ENCODE measurements around the gene GALNT12. TPM values are rescaled to one million over a fixed set of nuclear protein-coding genes. Genes with fewer than 3 reads are reported as not detected.

Gene GALNT12
- total RNA-seq, 1 experiment from 2014 or later = 52.9 TPM

DNA sequence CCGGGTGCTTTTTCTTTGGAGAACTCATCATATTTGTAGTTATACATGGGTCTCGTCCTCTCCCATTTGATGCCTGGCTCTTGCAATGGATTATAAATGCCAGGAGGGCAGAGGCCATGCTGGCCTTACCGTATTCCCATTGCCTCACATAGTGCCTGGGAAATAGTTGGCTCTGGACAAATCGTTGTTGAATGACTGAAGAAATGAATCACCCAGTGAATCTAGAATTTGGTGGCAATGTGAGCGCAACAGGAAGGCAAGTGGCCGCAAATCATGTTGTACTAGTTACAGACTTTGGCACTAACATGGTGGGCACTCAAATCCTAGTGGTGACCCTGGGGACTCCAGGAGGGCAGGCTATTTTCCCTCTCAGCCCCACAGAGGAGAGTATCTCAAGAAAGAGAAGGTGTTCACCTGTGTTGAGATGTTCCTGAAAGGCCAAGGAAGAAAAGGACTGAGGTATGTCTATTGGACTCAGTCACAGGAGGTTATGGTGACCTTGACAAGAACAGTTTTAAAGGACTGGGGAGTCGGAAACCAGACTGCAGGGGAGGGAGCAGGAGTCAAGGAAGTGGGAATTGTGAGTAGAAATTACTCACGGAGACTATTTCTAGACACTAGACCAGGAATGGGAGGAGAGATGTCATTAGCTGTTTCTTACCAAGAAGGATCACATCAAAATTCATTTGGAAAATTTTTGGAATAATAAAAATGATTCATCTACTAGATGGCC is 74.5 kb downstream of the GALNT12 start:
- POLR2A ChIA-PET (ENCODE audit: unreplicated experiment) = no interaction called here
- no peaks in the 10 kb centered on the region for H3K9me3 ChIP-seq (ENCODE audit: insufficient read depth, low read depth)
- intact Hi-C loops (cut with micrococcal nuclease; ENCODE audit: unreplicated experiment) = no loop called here
- BruUV-seq (replicated peaks) = no TSS peak
- no peaks in the 10 kb centered on the region for H3K36me3 ChIP-seq (ENCODE audit: low read depth)
- H3K9me2 ChIP-seq (ENCODE audit: insufficient read depth) = no peaks in the 10 kb centered on the region
- H3K27me3 ChIP-seq (ENCODE audit: insufficient read depth, low read depth) = peaks cover 78% of the 10 kb centered on the region
- H4K20me1 ChIP-seq (ENCODE audit: insufficient read depth) = no peaks in the 10 kb centered on the region
- CTCF ChIA-PET = no interaction called here
- H3K27ac ChIP-seq = no peak overlapping the region
- no peaks in the 10 kb centered on the region for H3K79me2 ChIP-seq (ENCODE audit: low read depth)
- H3K4me2 ChIP-seq = no peak overlapping the region
- no peak overlapping the region for H3K4me3 ChIP-seq
- TF ChIP-seq, protein P1, sequence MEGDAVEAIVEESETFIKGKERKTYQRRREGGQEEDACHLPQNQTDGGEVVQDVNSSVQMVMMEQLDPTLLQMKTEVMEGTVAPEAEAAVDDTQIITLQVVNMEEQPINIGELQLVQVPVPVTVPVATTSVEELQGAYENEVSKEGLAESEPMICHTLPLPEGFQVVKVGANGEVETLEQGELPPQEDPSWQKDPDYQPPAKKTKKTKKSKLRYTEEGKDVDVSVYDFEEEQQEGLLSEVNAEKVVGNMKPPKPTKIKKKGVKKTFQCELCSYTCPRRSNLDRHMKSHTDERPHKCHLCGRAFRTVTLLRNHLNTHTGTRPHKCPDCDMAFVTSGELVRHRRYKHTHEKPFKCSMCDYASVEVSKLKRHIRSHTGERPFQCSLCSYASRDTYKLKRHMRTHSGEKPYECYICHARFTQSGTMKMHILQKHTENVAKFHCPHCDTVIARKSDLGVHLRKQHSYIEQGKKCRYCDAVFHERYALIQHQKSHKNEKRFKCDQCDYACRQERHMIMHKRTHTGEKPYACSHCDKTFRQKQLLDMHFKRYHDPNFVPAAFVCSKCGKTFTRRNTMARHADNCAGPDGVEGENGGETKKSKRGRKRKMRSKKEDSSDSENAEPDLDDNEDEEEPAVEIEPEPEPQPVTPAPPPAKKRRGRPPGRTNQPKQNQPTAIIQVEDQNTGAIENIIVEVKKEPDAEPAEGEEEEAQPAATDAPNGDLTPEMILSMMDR (conservative IDR thresholded peaks at IDR 0.05) = no peak
- TF ChIP-seq EZH2 (IDR thresholded peaks at IDR 0.05; ENCODE audit: low read depth) = no peak
- H2AFZ ChIP-seq = no peak overlapping the region
- no peaks in the 10 kb centered on the region for H3K4me1 ChIP-seq (replicated peaks; ENCODE audit: insufficient read depth)
- DNase-seq = no peak
- H3F3A ChIP-seq (ENCODE audit: insufficient read depth, low read depth) = no peaks in the 10 kb centered on the region

GRCh38 chr9:98882569-98882923 is 75.1 kb downstream of the GALNT12 start:
- ChIA-PET POLR2A (ENCODE audit: unreplicated experiment) (no interaction called here), CTCF (no interaction called here)
- no peaks in the 10 kb centered on the region for H3K9me3 ChIP-seq (ENCODE audit: insufficient read depth, low read depth)
- no peaks in the 10 kb centered on the region for H3K79me2 ChIP-seq (ENCODE audit: low read depth)
- no peaks in the 10 kb centered on the region for H3K36me3 ChIP-seq (ENCODE audit: low read depth)
- H3K27me3 ChIP-seq (ENCODE audit: insufficient read depth, low read depth) = peaks cover 77% of the 10 kb centered on the region
- H3F3A ChIP-seq (ENCODE audit: insufficient read depth, low read depth) = no peaks in the 10 kb centered on the region
- no peak overlapping the region for H3K4me3 ChIP-seq
- no peak for DNase-seq
- no peaks in the 10 kb centered on the region for H3K4me1 ChIP-seq (replicated peaks; ENCODE audit: insufficient read depth)
- no peak overlapping the region for H2AFZ ChIP-seq
- intact Hi-C loops (cut with micrococcal nuclease; ENCODE audit: unreplicated experiment) = no loop called here
- BruUV-seq (replicated peaks) = no TSS peak
- H3K4me2 ChIP-seq = no peak overlapping the region
- H4K20me1 ChIP-seq (ENCODE audit: insufficient read depth) = no peaks in the 10 kb centered on the region
- no peak for TF ChIP-seq EZH2 (IDR thresholded peaks at IDR 0.05; ENCODE audit: low read depth)
- TF ChIP-seq, protein P1 (conservative IDR thresholded peaks at IDR 0.05) = no peak
- H3K9me2 ChIP-seq (ENCODE audit: insufficient read depth) = no peaks in the 10 kb centered on the region
- H3K27ac ChIP-seq = no peak overlapping the region

GRCh38 chr9:98883276-98883675 is 75.8 kb downstream of the GALNT12 start:
- no peak overlapping the region for H2AFZ ChIP-seq
- H3K4me3 ChIP-seq = no peak overlapping the region
- no peak overlapping the region for H3K4me2 ChIP-seq
- no peak overlapping the region for H3K27ac ChIP-seq
- no peaks in the 10 kb centered on the region for H3K9me3 ChIP-seq (ENCODE audit: insufficient read depth, low read depth)
- H3K9me2 ChIP-seq (ENCODE audit: insufficient read depth) = no peaks in the 10 kb centered on the region
- no peak for TF ChIP-seq EZH2 (IDR thresholded peaks at IDR 0.05; ENCODE audit: low read depth)
- TF ChIP-seq, protein P1 (conservative IDR thresholded peaks at IDR 0.05) = no peak
- CTCF ChIA-PET = no interaction called here
- DNase-seq = no peak
- intact Hi-C loops (cut with micrococcal nuclease; ENCODE audit: unreplicated experiment) = no loop called here
- BruUV-seq (replicated peaks) = no TSS peak
- no peaks in the 10 kb centered on the region for H3K79me2 ChIP-seq (ENCODE audit: low read depth)
- H3F3A ChIP-seq (ENCODE audit: insufficient read depth, low read depth) = no peaks in the 10 kb centered on the region
- H3K36me3 ChIP-seq (ENCODE audit: low read depth) = no peaks in the 10 kb centered on the region
- POLR2A ChIA-PET (ENCODE audit: unreplicated experiment) = no interaction called here
- H3K4me1 ChIP-seq (replicated peaks; ENCODE audit: insufficient read depth) = no peaks in the 10 kb centered on the region
- no peaks in the 10 kb centered on the region for H4K20me1 ChIP-seq (ENCODE audit: insufficient read depth)
- peaks cover 76% of the 10 kb centered on the region for H3K27me3 ChIP-seq (ENCODE audit: insufficient read depth, low read depth)

Measured in PC-9 (cell line).